Bronchus fibroblast of lung (primary cell): ENCODE measurements around the gene ACP6. TPM values are rescaled to one million over a fixed set of nuclear protein-coding genes. Genes with fewer than 3 reads are reported as not detected.

ENCODE experiments used
- total RNA-seq: library from RNA; depleted of rRNA; stranded (reverse); fragments of >200 nt; gene quantifications from 2 replicates; pipeline ENCODE4 v1.2.3, GENCODE V29; 2015

The ACP6 gene
- total RNA-seq, result 9.4 and 10.9 TPM in 2 replicates

DNA sequence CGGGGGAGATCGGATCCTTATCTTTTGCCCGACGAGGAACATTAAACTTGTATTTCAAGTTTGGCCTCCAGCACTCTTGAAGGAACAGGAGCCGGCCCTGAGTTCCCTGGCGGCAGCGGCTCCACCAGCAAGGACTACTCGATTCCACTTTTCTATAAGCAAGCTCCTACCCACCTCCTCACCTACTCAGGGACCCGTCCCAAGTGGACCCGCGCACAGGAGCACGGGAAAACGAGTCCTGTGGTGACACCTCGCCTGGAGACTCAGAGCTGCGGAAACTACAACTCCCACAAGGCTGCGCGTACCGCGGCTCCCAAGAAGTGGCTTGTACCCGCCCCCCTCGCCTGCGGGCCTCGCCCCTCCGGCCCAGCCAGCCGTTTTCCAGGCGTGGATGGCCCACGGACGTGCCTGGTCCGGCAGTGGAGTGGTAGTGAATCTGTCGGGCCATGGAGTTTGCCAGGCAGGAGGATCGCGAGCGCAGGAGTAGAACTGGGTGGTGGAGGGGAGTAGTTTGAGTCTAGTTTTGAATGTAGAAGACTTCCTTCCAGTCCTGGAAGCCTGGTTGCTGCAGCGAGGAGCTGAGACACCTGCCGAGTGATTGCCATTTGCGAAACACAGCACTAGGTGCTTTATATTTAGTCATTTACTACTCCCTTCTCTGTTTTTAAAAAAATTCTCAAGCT lies at the start of gene ACP6:
TSS of gene ACP6 (minus strand) at position 206 of the 683 bp plus-strand sequence. CDS start 476 bp downstream, outside the sequence.

Other genes with a start within 250 kb of the ACP6 start
- 7.9 and 10.1 TPM in 2 replicates for gene BCL9, start 129.0 kb downstream of the ACP6 start, total RNA-seq
- not detected in 2 replicates for gene GJA5, start 90.1 kb upstream of the ACP6 start, total RNA-seq
- not detected in 2 replicates for gene GJA8, start 232.3 kb upstream of the ACP6 start, total RNA-seq